DOHH2 (cell line): ENCODE data around the gene SMURF1.

Experiments used
- EZH2phosphoT487 ChIP-seq: fragments of 200-600 bp; sonication (generic); IDR thresholded peaks from 2 replicates; pipeline ENCODE4 v1.6.1; 2017; ENCODE audit warnings: borderline replicate concordance, mild to moderate bottlenecking, antibody characterized with exemption, low read length, moderate library complexity, mixed read lengths
- TF ChIP-seq, protein P1 (sequence below): fragments of 200-600 bp; sonication (generic); IDR thresholded peaks from one replicate; pipeline ENCODE4 v1.5.1; 2014; ENCODE audit warnings: antibody characterized with exemption, mild to moderate bottlenecking, low read depth, low read length; ENCODE audit not compliant: poor library complexity, severe bottlenecking

- TF ChIP-seq, protein P1, sequence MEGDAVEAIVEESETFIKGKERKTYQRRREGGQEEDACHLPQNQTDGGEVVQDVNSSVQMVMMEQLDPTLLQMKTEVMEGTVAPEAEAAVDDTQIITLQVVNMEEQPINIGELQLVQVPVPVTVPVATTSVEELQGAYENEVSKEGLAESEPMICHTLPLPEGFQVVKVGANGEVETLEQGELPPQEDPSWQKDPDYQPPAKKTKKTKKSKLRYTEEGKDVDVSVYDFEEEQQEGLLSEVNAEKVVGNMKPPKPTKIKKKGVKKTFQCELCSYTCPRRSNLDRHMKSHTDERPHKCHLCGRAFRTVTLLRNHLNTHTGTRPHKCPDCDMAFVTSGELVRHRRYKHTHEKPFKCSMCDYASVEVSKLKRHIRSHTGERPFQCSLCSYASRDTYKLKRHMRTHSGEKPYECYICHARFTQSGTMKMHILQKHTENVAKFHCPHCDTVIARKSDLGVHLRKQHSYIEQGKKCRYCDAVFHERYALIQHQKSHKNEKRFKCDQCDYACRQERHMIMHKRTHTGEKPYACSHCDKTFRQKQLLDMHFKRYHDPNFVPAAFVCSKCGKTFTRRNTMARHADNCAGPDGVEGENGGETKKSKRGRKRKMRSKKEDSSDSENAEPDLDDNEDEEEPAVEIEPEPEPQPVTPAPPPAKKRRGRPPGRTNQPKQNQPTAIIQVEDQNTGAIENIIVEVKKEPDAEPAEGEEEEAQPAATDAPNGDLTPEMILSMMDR = peak; percentile 53
- TF ChIP-seq EZH2phosphoT487 = no peak
Measured at GRCh38 chr7:98993024-98993897, 150.6 kb downstream of the SMURF1 start.
